OCI-LY3 (cell line): ENCODE data around the gene HOXC9.

Experiments used
- H2AFZ ChIP-seq: fragments of 200-600, 300-600 bp; shearing (Covaris generic); 2 replicates; pipeline ENCODE4 v1.6.0; 2014; ENCODE audit warnings: antibody characterized with exemption, low read depth, low read length
- H3K27ac ChIP-seq: fragments of 200-600, 300-600 bp; sonication (generic); 2 replicates; pipeline ENCODE4 v1.5.1; 2014; ENCODE audit warnings: mild to moderate bottlenecking, low read length, moderate library complexity, mixed read lengths
- H3K27me3 ChIP-seq: fragments of 200-600, 300-600 bp; sonication (generic); 2 replicates; pipeline ENCODE4 v1.6.1; 2014; ENCODE audit warnings: low read depth, low read length, mixed read lengths
- H3K36me3 ChIP-seq: fragments of 200-600, 300-600 bp; sonication (generic); replicated peaks from 2 replicates; pipeline ENCODE3; 2014; ENCODE audit warnings: low read depth, low read length, mixed read lengths
- H3K4me1 ChIP-seq: fragments of 300-600, 200-600 bp; sonication (generic); 2 replicates; pipeline ENCODE4 v1.6.1; 2014; ENCODE audit warnings: low read length, mixed read lengths
- H3K4me2 ChIP-seq: fragments of 200-600, 300-600 bp; sonication (generic); 2 replicates; pipeline ENCODE4 v1.6.1; 2014; ENCODE audit warnings: low read length, mixed read lengths
- H3K4me3 ChIP-seq: fragments of 300-600, 200-600 bp; sonication (generic); 2 replicates; pipeline ENCODE4 v1.5.1; 2014; ENCODE audit warnings: antibody characterized with exemption, mild to moderate bottlenecking, low read length, moderate library complexity
- H3K79me2 ChIP-seq: fragments of 300-600, 200-600 bp; shearing (Covaris generic); 2 replicates; pipeline ENCODE4 v1.6.1; 2014; ENCODE audit warnings: mild to moderate bottlenecking, low read length, mixed read lengths
- H3K9ac ChIP-seq: fragments of 300-600, 200-600 bp; shearing (Covaris generic); 2 replicates; pipeline ENCODE4 v1.6.0; 2014; ENCODE audit warnings: mild to moderate bottlenecking, low read length, moderate library complexity
- H3K9me3 ChIP-seq: fragments of 200-600, 300-600 bp; shearing (Covaris generic); 2 replicates; pipeline ENCODE4 v1.6.1; 2014; ENCODE audit warnings: low read length, mixed read lengths; ENCODE audit not compliant: insufficient read depth
- H4K20me1 ChIP-seq: fragments of 200-600, 300-600 bp; sonication (generic); 2 replicates; pipeline ENCODE4 v1.6.1; 2016; ENCODE audit warnings: low read length, mixed read lengths; ENCODE audit not compliant: insufficient read depth
- EZH2phosphoT487 ChIP-seq: fragments of 200-600 bp; shearing (Covaris generic); IDR thresholded peaks from 2 replicates; pipeline ENCODE4 v1.6.1; 2018; ENCODE audit warnings: antibody characterized with exemption, mixed run types, low read depth
- TF ChIP-seq, protein P1 (sequence below): fragments of 200-600, 300-600 bp; sonication (generic); IDR thresholded peaks from 2 replicates; pipeline ENCODE4 v1.5.1; 2014; ENCODE audit warnings: antibody characterized with exemption, low read length, low read depth

HOXC9 gene

DNA sequence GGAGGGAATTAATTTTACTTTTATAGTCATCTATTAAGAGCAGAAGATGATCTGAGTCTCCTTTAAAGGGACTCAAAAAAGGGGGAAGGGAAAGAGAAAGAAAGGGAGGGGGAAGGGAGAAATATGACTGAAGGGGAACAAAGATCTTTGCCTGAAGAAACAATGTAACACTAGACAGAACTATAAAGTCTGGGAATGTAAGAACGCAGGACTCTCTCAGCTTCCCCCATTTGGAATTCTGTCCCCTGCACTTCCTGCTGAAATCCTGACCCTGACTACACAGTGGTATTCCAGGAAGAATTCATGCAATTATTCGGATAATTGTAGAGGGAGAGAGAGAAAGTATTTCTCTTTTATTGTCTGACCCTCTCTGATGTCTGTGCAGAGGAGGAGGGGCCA is 35.6 kb upstream of the HOXC9 start:
- TF ChIP-seq, protein P1, sequence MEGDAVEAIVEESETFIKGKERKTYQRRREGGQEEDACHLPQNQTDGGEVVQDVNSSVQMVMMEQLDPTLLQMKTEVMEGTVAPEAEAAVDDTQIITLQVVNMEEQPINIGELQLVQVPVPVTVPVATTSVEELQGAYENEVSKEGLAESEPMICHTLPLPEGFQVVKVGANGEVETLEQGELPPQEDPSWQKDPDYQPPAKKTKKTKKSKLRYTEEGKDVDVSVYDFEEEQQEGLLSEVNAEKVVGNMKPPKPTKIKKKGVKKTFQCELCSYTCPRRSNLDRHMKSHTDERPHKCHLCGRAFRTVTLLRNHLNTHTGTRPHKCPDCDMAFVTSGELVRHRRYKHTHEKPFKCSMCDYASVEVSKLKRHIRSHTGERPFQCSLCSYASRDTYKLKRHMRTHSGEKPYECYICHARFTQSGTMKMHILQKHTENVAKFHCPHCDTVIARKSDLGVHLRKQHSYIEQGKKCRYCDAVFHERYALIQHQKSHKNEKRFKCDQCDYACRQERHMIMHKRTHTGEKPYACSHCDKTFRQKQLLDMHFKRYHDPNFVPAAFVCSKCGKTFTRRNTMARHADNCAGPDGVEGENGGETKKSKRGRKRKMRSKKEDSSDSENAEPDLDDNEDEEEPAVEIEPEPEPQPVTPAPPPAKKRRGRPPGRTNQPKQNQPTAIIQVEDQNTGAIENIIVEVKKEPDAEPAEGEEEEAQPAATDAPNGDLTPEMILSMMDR: no peak
- no peak for TF ChIP-seq EZH2phosphoT487
- Histone ChIP-seq H3K4me1 (peaks cover 3% of the 10 kb centered on the region; the same call in 1 of the 2 replicates), H3K27ac (no peak overlapping the region), H3K4me3 (no peak overlapping the region), H3K36me3 (no peaks in the 10 kb centered on the region), H3K9me3 (no peaks in the 10 kb centered on the region), H4K20me1 (no peaks in the 10 kb centered on the region), H3K4me2 (0 out of 2 replicates have a peak overlapping the region, but pooled peaks have one; percentile 18), H2AFZ (no peak overlapping the region), H3K27me3 (peaks cover 16% of the 10 kb centered on the region), H3K9ac (no peak overlapping the region), H3K79me2 (no peaks in the 10 kb centered on the region)

GRCh38 chr12:53965281-53966084 is 34.5 kb upstream of the HOXC9 start:
- peaks cover 25% of the 10 kb centered on the region for H3K27me3 ChIP-seq
- peak overlapping the region; percentile 40 for H3K4me3 ChIP-seq
- peak overlapping the region; percentile 47 for H3K4me2 ChIP-seq

GRCh38 chr12:53966085-53966384 is 33.9 kb upstream of the HOXC9 start:
- no peaks in the 10 kb centered on the region for H3K79me2 ChIP-seq
- H3K27me3 ChIP-seq: peaks cover 28% of the 10 kb centered on the region
- H3K36me3 ChIP-seq: no peaks in the 10 kb centered on the region
- no peak overlapping the region for H3K9ac ChIP-seq
- H3K9me3 ChIP-seq: no peaks in the 10 kb centered on the region
- H2AFZ ChIP-seq: no peak overlapping the region; the same call in 1 of the 2 replicates
- H3K27ac ChIP-seq: no peak overlapping the region
- TF ChIP-seq, protein P1: no peak
- TF ChIP-seq EZH2phosphoT487: no peak
- no peaks in the 10 kb centered on the region for H4K20me1 ChIP-seq
- H3K4me3 ChIP-seq: peak overlapping the region; percentile 40
- peaks cover 3% of the 10 kb centered on the region; the same call in 1 of the 2 replicates for H3K4me1 ChIP-seq
- H3K4me2 ChIP-seq: peak overlapping the region; percentile 47

More at GRCh38 chr12:53965281-53966084, 34.5 kb upstream of the HOXC9 start:
- H2AFZ ChIP-seq: no peak overlapping the region; the same call in 1 of the 2 replicates
- no peak overlapping the region for H3K27ac ChIP-seq
- H3K9ac ChIP-seq: no peak overlapping the region
- H3K79me2 ChIP-seq: no peaks in the 10 kb centered on the region
- no peaks in the 10 kb centered on the region for H3K36me3 ChIP-seq
- H3K4me1 ChIP-seq: peaks cover 3% of the 10 kb centered on the region; the same call in 1 of the 2 replicates
- H3K9me3 ChIP-seq: no peaks in the 10 kb centered on the region
- no peaks in the 10 kb centered on the region for H4K20me1 ChIP-seq
- TF ChIP-seq, protein P1: no peak
- TF ChIP-seq EZH2phosphoT487: no peak

DNA sequence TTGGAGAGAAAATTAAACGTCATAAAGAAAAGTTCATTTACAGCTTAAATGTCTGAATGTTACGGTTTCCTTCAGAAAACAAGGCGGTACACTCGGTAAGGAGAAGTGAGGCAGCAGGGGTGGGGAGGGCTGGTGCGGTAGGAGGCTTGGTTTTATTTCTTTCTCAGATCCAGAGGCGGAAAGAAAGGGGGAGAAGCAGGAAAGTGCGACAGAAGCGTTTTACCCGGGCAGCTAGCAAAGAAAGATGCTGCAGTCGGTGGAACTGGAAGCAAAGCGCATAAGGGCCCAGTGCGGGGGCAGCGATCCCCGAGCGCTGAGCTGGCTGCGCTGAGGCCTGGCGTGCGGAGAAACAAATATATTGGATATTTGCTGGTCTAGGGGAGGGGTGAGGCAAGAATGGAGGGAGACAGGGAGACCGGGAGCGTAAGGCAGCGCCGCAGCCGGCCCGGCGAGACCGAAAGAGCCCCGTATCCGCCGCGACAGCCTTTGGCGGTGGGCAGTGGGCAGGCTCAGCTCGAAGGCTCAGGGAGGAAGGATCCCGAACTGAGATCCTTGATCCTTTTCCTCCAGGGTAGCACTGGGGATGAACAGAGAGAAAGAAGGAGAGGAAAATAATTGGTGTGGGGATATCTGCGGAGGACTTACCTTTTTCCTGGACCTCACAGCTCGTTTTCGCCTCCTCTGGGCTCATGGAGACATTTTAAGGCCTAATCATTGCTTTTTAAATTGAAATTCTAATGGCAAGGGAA is 33.4 kb upstream of the HOXC9 start:
- Histone ChIP-seq H2AFZ (no peak overlapping the region), H3K9ac (no peak overlapping the region), H3K36me3 (no peaks in the 10 kb centered on the region), H3K27me3 (peaks cover 28% of the 10 kb centered on the region), H3K4me2 (peak overlapping the region; percentile 47; the same call in 1 of the 2 replicates), H3K9me3 (no peaks in the 10 kb centered on the region), H3K79me2 (no peaks in the 10 kb centered on the region), H3K4me1 (peaks cover 3% of the 10 kb centered on the region; the same call in 1 of the 2 replicates), H3K27ac (no peak overlapping the region), H3K4me3 (peak overlapping the region; percentile 40; the same call in 1 of the 2 replicates), H4K20me1 (no peaks in the 10 kb centered on the region)
- TF ChIP-seq, protein P1: no peak
- TF ChIP-seq EZH2phosphoT487: no peak
